ENCODE data around the gene DAGLB. TPM values are rescaled to one million over a fixed set of nuclear protein-coding genes. Genes with fewer than 3 reads are reported as not detected.

The DAGLB gene
- total RNA-seq, 1 experiment from 2014 or later: 22.3 TPM

DNA sequence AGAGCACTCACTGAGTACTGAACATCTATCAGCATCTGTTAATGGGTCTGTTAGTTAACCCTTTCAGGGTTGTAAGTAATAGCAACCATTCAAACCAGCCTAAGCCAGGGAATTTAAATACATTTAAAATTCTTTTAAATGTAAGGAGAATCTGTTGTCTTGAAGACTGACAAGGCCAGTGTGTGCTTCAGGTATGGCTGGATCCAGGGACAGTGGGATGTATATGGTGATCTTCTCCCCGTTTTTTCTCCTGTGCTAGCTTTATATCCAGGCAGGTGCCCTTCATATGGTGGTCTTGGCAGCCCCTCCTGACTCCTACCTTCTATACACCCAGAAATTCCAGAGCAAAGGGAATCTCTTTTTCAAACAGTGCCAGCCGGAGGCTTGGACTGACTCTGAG is 46.6 kb upstream of the DAGLB start:
- POLR2A ChIA-PET: no interaction called here
- no TSS peak for BruUV-seq (replicated peaks)
- no peak overlapping the region for H3K27ac ChIP-seq (ENCODE audit: low read length)

GRCh38 chr7:6491194-6491593 is 43.4 kb upstream of the DAGLB start:
- no peaks in the 10 kb centered on the region for H3K27me3 ChIP-seq (ENCODE audit: control insufficient read depth, insufficient read depth, low read length)
- no peaks in the 10 kb centered on the region for H3K4me1 ChIP-seq (ENCODE audit: control insufficient read depth, insufficient read depth, low read length)
- intact Hi-C loops (cut with micrococcal nuclease; ENCODE audit: unreplicated experiment) (no loop called here), in situ Hi-C loops (cut with HindIII; ENCODE audit: low pct_unique_long_range_greater_than_20kb, low sequenced_read_pairs) (no loop called here)
- TF ChIP-seq TCF7L2 (IDR thresholded peaks at IDR 0.05; ENCODE audit: low read depth, low read length): no peak
- TF ChIP-seq, protein P1, sequence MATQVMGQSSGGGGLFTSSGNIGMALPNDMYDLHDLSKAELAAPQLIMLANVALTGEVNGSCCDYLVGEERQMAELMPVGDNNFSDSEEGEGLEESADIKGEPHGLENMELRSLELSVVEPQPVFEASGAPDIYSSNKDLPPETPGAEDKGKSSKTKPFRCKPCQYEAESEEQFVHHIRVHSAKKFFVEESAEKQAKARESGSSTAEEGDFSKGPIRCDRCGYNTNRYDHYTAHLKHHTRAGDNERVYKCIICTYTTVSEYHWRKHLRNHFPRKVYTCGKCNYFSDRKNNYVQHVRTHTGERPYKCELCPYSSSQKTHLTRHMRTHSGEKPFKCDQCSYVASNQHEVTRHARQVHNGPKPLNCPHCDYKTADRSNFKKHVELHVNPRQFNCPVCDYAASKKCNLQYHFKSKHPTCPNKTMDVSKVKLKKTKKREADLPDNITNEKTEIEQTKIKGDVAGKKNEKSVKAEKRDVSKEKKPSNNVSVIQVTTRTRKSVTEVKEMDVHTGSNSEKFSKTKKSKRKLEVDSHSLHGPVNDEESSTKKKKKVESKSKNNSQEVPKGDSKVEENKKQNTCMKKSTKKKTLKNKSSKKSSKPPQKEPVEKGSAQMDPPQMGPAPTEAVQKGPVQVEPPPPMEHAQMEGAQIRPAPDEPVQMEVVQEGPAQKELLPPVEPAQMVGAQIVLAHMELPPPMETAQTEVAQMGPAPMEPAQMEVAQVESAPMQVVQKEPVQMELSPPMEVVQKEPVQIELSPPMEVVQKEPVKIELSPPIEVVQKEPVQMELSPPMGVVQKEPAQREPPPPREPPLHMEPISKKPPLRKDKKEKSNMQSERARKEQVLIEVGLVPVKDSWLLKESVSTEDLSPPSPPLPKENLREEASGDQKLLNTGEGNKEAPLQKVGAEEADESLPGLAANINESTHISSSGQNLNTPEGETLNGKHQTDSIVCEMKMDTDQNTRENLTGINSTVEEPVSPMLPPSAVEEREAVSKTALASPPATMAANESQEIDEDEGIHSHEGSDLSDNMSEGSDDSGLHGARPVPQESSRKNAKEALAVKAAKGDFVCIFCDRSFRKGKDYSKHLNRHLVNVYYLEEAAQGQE (IDR thresholded peaks at IDR 0.05; ENCODE audit: insufficient read depth in 1 of 2, low read depth in 2 of 2, low read length in 1 of 2): peak in 1 of 2 experiments; percentile 38; a peak in 1 of 4 replicates
- POLR2A ChIA-PET: interaction anchor here (0.6 kb wide), 1 partner anchor 63 kb away, joined by 4 read pairs; no protein-coding TSS in a partner anchor
- no peaks in the 10 kb centered on the region for H3K36me3 ChIP-seq (ENCODE audit: control insufficient read depth, insufficient read depth, low read length)
- CTCF ChIA-PET: interaction anchor here (0.6 kb wide), 1 partner anchor 48 kb away, joined by 5 read pairs; no protein-coding TSS in a partner anchor
- ATAC-seq: no peak
- no TSS peak for BruUV-seq (replicated peaks)
- DNase-seq (ENCODE audit: low read depth, low spot score): no peak
- H3K4me3 ChIP-seq (ENCODE audit: low read depth in 2 of 2, low read length in 2 of 2): no peak overlapping the region
- no peak overlapping the region for H3K27ac ChIP-seq (ENCODE audit: low read length)
- H3K9me3 ChIP-seq (ENCODE audit: control insufficient read depth, insufficient read depth, low read depth, low read length): no peaks in the 10 kb centered on the region; the same call in 1 of the 2 replicates

More for the DNA sequence above, 46.6 kb upstream of the DAGLB start:
- TF ChIP-seq CTCF (IDR thresholded peaks at IDR 0.05) (no peak), TCF7L2 (IDR thresholded peaks at IDR 0.05; ENCODE audit: low read depth, low read length) (no peak), SIN3A (IDR thresholded peaks at IDR 0.05; ENCODE audit: borderline replicate concordance, insufficient read depth, low read depth, low read length) (no peak), POLR2AphosphoS5 (IDR thresholded peaks at IDR 0.05; ENCODE audit: low read depth, low read length) (no peak)
- TF ChIP-seq, protein P1 (IDR thresholded peaks at IDR 0.05; ENCODE audit: insufficient read depth in 1 of 2, low read depth in 2 of 2, low read length in 1 of 2): no peak
- no peaks in the 10 kb centered on the region; the same call in 1 of the 2 replicates for H3K9me3 ChIP-seq (ENCODE audit: control insufficient read depth, insufficient read depth, low read depth, low read length)
- ATAC-seq (no peak), DNase-seq (ENCODE audit: low read depth, low spot score) (no peak)
- no peaks in the 10 kb centered on the region for H3K36me3 ChIP-seq (ENCODE audit: control insufficient read depth, insufficient read depth, low read length)
- in situ Hi-C loops (cut with HindIII; ENCODE audit: low pct_unique_long_range_greater_than_20kb, low sequenced_read_pairs): no loop called here
- CTCF ChIA-PET: no interaction called here
- H3K4me1 ChIP-seq (ENCODE audit: control insufficient read depth, insufficient read depth, low read length): no peaks in the 10 kb centered on the region
- no peak overlapping the region for H3K4me3 ChIP-seq (ENCODE audit: low read depth in 2 of 2, low read length in 2 of 2)
- no peaks in the 10 kb centered on the region for H3K27me3 ChIP-seq (ENCODE audit: control insufficient read depth, insufficient read depth, low read length)
- intact Hi-C loops (cut with micrococcal nuclease; ENCODE audit: unreplicated experiment): no loop called here

All from Panc1 (cell line).